MM.1S (cell line): Measurements from ENCODE around the gene SH3PXD2A.
"Not testable (repeated sequence)": the region's sequence is repeated elsewhere in the genome, so short reads cannot be mapped to it uniquely, and the experiment has no call there.

Experiments
- DNase-seq: peaks from one replicate; pipeline ENCODE4 v3.0.0-alpha.2; 2015
- H2AFZ ChIP-seq: fragments of 300-600 bp; sonication (generic); 2 replicates; pipeline ENCODE4 v1.6.0; 2016; ENCODE audit warnings: antibody characterized with exemption, low read length
- H3F3A ChIP-seq: fragments of 300-600 bp; sonication (generic); 2 replicates; pipeline ENCODE4 v1.6.1; 2016; ENCODE audit warnings: mild to moderate bottlenecking, antibody characterized with exemption, low read length, moderate library complexity, mixed read lengths; ENCODE audit not compliant: insufficient read depth
- H3K27ac ChIP-seq: fragments of 300-600 bp; sonication (generic); 2 replicates; pipeline ENCODE4 v1.5.1; 2016; ENCODE audit warnings: mild to moderate bottlenecking, low read length
- H3K27me3 ChIP-seq: fragments of 300-600 bp; sonication (generic); replicated peaks from 2 replicates; pipeline ENCODE4 v1.6.0; 2016; ENCODE audit warnings: low read length; ENCODE audit not compliant: insufficient read depth
- H3K36me3 ChIP-seq: fragments of 300-600 bp; sonication (generic); replicated peaks from 2 replicates; pipeline ENCODE4 v1.6.1; 2016; ENCODE audit warnings: mild to moderate bottlenecking, low read length, mixed read lengths; ENCODE audit not compliant: insufficient read depth
- H3K4me1 ChIP-seq: fragments of 300-600 bp; sonication (generic); 2 replicates; pipeline ENCODE4 v1.6.1; 2016; ENCODE audit warnings: low read length, mixed read lengths
- H3K4me2 ChIP-seq: fragments of 300-600 bp; sonication (generic); 2 replicates; pipeline ENCODE4 v1.6.0; 2016; ENCODE audit warnings: low read depth, low read length
- H3K4me3 ChIP-seq: fragments of 300-600 bp; sonication (generic); 2 replicates; pipeline ENCODE4 v1.5.1; 2016; ENCODE audit warnings: low read length, mixed read lengths
- H3K79me2 ChIP-seq: fragments of 300-600 bp; sonication (generic); 2 replicates; pipeline ENCODE4 v1.6.1; 2016; ENCODE audit warnings: mixed run types, low read length, mixed read lengths
- H3K9ac ChIP-seq: fragments of 300-600 bp; sonication (generic); 2 replicates; pipeline ENCODE4 v1.6.1; 2016; ENCODE audit warnings: low read length, mixed read lengths
- H3K9me2 ChIP-seq: fragments of 300-600 bp; sonication (generic); replicated peaks from 2 replicates; pipeline ENCODE4 v1.6.1; 2016; ENCODE audit warnings: mild to moderate bottlenecking, low read length, mixed read lengths; ENCODE audit not compliant: insufficient read depth
- H3K9me3 ChIP-seq: fragments of 300-600 bp; sonication (generic); replicated peaks from 2 replicates; pipeline ENCODE4 v1.6.1; 2016; ENCODE audit warnings: mild to moderate bottlenecking, low read length, mixed read lengths; ENCODE audit not compliant: insufficient read depth
- H4K20me1 ChIP-seq: fragments of 300-600 bp; sonication (generic); 2 replicates; pipeline ENCODE4 v1.6.1; 2016; ENCODE audit warnings: mild to moderate bottlenecking, low read length, moderate library complexity, mixed read lengths; ENCODE audit not compliant: insufficient read depth
- EZH2 ChIP-seq: fragments of 300-600 bp; sonication (generic); optimal IDR thresholded peaks from 2 replicates; pipeline ENCODE3; 2017; ENCODE audit warnings: low read depth, mild to moderate bottlenecking, antibody characterized with exemption, low read length, mixed read lengths
- EZH2phosphoT487 ChIP-seq: fragments of 300-600 bp; sonication (generic); IDR thresholded peaks from 2 replicates; pipeline ENCODE4 v1.6.1; 2018; ENCODE audit warnings: antibody characterized with exemption, low read length
- TF ChIP-seq, protein P1 (sequence below): fragments of 300-600 bp; sonication (generic); IDR thresholded peaks from 2 replicates; pipeline ENCODE4 v1.5.1; 2016; ENCODE audit warnings: antibody characterized with exemption, low read length, mixed read lengths

SH3PXD2A gene

DNA sequence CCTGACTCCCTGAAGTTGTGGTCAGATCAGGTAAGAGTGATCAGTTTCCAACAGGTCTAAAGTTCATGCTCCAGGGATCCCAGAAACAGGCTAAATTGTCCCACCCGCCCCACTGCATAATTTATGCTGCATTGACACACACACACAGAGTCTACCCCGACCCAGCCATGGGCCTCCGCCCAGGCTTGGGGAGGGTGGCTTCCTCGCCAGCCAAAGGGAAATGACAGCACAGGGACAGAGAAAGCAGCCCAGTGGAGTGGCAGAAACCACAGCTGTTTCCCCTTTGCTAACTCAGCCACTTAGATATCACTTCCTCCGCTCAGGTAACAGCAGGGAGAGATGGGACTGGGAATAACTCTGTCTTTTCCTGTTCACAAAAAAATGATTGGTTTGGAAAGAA lies 9.4 kb downstream of the SH3PXD2A start:
- H3K9me3 ChIP-seq, result no peaks in the 10 kb centered on the region
- H3K27me3 ChIP-seq, result no peaks in the 10 kb centered on the region
- TF ChIP-seq EZH2phosphoT487 (no peak), EZH2 (no peak)
- TF ChIP-seq, protein P1, sequence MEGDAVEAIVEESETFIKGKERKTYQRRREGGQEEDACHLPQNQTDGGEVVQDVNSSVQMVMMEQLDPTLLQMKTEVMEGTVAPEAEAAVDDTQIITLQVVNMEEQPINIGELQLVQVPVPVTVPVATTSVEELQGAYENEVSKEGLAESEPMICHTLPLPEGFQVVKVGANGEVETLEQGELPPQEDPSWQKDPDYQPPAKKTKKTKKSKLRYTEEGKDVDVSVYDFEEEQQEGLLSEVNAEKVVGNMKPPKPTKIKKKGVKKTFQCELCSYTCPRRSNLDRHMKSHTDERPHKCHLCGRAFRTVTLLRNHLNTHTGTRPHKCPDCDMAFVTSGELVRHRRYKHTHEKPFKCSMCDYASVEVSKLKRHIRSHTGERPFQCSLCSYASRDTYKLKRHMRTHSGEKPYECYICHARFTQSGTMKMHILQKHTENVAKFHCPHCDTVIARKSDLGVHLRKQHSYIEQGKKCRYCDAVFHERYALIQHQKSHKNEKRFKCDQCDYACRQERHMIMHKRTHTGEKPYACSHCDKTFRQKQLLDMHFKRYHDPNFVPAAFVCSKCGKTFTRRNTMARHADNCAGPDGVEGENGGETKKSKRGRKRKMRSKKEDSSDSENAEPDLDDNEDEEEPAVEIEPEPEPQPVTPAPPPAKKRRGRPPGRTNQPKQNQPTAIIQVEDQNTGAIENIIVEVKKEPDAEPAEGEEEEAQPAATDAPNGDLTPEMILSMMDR, result no peak
- H3K79me2 ChIP-seq, result no peaks in the 10 kb centered on the region
- peak overlapping the region; percentile 19 for H2AFZ ChIP-seq
- H3K9me2 ChIP-seq, result no peaks in the 10 kb centered on the region
- H3K4me2 ChIP-seq, result peak overlapping the region; percentile 59
- no peaks in the 10 kb centered on the region for H3K36me3 ChIP-seq
- no peaks in the 10 kb centered on the region; the same call in 1 of the 2 replicates for H3F3A ChIP-seq
- peak overlapping the region; percentile 23; the same call in 1 of the 2 replicates for H3K4me3 ChIP-seq
- DNase-seq, result peak; percentile 64
- peaks cover 15% of the 10 kb centered on the region for H3K4me1 ChIP-seq
- H3K9ac ChIP-seq, result no peak overlapping the region
- no peaks in the 10 kb centered on the region for H4K20me1 ChIP-seq
- H3K27ac ChIP-seq, result peak overlapping the region; percentile 23; the same call in 1 of the 2 replicates

DNA sequence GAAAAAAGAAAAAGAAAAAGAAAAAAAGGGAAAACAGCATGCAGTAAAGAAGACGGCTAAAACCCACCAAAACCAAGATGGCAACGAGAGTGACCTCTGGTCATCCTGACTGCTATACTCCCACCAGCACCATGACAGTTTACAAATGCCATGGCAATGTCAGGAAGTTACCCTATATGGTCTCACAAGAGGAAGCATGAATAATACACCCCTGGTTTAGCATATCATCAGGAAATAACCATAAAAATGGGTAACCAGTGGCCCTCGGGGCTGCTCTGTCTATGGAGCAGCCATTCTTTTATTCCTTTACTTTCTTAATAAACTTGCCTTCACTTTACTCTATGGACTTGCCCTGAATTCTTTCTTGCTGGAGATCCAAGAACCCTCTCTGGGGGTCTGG lies 10.0 kb downstream of the SH3PXD2A start:
- H3K79me2 ChIP-seq, H3F3A ChIP-seq, H3K9me2 ChIP-seq, H2AFZ ChIP-seq, H3K9ac ChIP-seq, DNase-seq, H3K4me3 ChIP-seq, H3K27ac ChIP-seq, H3K27me3 ChIP-seq, H4K20me1 ChIP-seq, H3K9me3 ChIP-seq, H3K36me3 ChIP-seq: not testable (repeated sequence)
- Histone ChIP-seq H3K4me2 (peak overlapping the region; percentile 59; the same call in 1 of the 2 replicates), H3K4me1 (peaks cover 15% of the 10 kb centered on the region)

DNA sequence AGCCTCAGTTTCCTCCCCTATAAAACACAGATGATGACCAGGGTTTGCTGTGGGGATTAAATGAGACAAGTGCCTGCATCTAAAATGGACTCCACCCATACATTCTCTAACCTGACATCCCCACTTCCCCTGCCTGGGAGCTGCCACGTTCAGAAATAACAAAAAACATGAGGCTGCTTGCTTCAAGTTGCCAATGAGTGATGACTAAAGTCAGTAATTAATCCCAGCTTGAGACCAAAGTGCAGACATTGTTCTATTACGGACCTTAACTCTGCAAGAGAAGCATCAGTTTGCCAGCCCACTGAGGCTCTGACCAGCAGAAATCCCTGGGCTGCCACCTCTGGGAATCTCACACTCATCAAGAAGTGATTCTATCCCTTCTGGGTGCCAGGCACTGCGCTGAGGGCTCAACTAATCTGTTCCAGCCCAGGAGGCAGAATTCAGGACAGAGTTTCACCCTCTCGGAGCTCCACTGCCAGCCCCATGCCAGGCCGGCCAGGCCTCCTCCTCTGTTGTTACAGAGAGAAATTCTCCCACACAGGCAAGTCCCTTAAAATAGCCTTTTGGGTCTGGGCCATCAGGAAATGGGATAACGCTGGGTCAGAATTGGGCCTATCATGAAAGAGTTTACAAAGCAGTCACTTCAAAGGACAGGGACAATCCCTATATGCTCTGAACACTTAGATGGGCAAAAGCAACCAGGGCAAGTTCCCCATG lies 11.4 kb downstream of the SH3PXD2A start:
- H3K9me2 ChIP-seq, result no peaks in the 10 kb centered on the region
- TF ChIP-seq EZH2phosphoT487 (no peak), EZH2 (no peak)
- TF ChIP-seq, protein P1, result no peak
- peaks cover 15% of the 10 kb centered on the region for H3K4me1 ChIP-seq
- H2AFZ ChIP-seq, result no peak overlapping the region
- H3F3A ChIP-seq, result no peaks in the 10 kb centered on the region; the same call in 1 of the 2 replicates
- H3K4me3 ChIP-seq, result no peak overlapping the region
- no peak overlapping the region for H3K9ac ChIP-seq
- no peaks in the 10 kb centered on the region for H3K9me3 ChIP-seq
- no peak overlapping the region for H3K4me2 ChIP-seq
- H3K36me3 ChIP-seq, result no peaks in the 10 kb centered on the region
- no peak for DNase-seq
- H3K79me2 ChIP-seq, result no peaks in the 10 kb centered on the region
- H4K20me1 ChIP-seq, result no peaks in the 10 kb centered on the region
- H3K27ac ChIP-seq, result no peak overlapping the region
- H3K27me3 ChIP-seq, result no peaks in the 10 kb centered on the region

DNA sequence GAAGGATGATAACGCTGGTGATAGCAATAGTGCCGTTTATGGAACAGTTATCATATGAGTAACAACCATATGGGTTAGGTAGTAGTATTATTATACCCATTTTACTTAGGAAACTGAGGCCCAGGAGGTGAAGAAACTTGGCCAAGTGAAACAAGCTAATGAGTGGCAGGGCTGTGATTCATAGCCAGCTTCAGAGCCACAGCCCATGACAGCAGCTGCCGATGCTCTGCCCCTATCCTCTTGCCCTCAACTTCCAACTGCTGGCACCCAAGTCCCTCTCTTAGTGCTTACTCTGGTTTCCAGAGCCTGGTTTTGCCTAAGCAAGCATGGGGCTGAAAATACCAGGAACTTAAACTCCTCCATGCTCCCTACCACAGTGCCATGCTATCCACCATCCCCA lies 12.3 kb downstream of the SH3PXD2A start:
- Histone ChIP-seq H3K4me3 (no peak overlapping the region), H3F3A (no peaks in the 10 kb centered on the region; the same call in 1 of the 2 replicates), H3K9me3 (no peaks in the 10 kb centered on the region), H4K20me1 (no peaks in the 10 kb centered on the region), H3K4me2 (no peak overlapping the region), H3K27ac (no peak overlapping the region), H2AFZ (no peak overlapping the region), H3K4me1 (peaks cover 20% of the 10 kb centered on the region), H3K79me2 (no peaks in the 10 kb centered on the region), H3K9me2 (no peaks in the 10 kb centered on the region), H3K36me3 (no peaks in the 10 kb centered on the region), H3K9ac (no peak overlapping the region), H3K27me3 (no peaks in the 10 kb centered on the region)
- no peak for DNase-seq
- TF ChIP-seq EZH2phosphoT487 (no peak), EZH2 (no peak)
- TF ChIP-seq, protein P1, result no peak
